BLaER1 (cell line): Measurements from ENCODE around the gene MYPN.

Source experiments
- H3K27ac ChIP-seq: shearing (Covaris generic); formaldehyde crosslinking; 2 replicates; pipeline ENCODE4 v1.8.1; 2022
- H3K27me3 ChIP-seq: shearing (Covaris generic); formaldehyde crosslinking; 2 replicates; pipeline ENCODE4 v1.8.1; 2022
- H3K36me3 ChIP-seq: shearing (Covaris generic); formaldehyde crosslinking; 2 replicates; pipeline ENCODE4 v1.8.1; 2022
- H3K4me1 ChIP-seq: shearing (Covaris generic); formaldehyde crosslinking; 2 replicates; pipeline ENCODE4 v1.8.1; 2022
- H3K4me2 ChIP-seq: shearing (Covaris generic); formaldehyde crosslinking; 2 replicates; pipeline ENCODE4 v1.8.1; 2022
- H3K4me3 ChIP-seq: shearing (Covaris generic); formaldehyde crosslinking; 2 replicates; pipeline ENCODE4 v1.8.1; 2022
- H3K9ac ChIP-seq: shearing (Covaris generic); formaldehyde crosslinking; 2 replicates; pipeline ENCODE4 v1.8.1; 2022
- H3K9me3 ChIP-seq: shearing (Covaris generic); formaldehyde crosslinking; 2 replicates; pipeline ENCODE4 v1.8.1; 2022
- H4K20me1 ChIP-seq: shearing (Covaris generic); formaldehyde crosslinking; 2 replicates; pipeline ENCODE4 v1.8.1; 2022
- Cebpa-rat ChIP-seq: shearing (Covaris generic); IDR thresholded peaks from 2 replicates; pipeline ENCODE4 v1.8.1; 2022

MYPN gene

GRCh38 chr10:68251625-68252495 is 142.6 kb downstream of the MYPN start:
- no peak for TF ChIP-seq Cebpa-rat
- no peaks in the 10 kb centered on the region for H4K20me1 ChIP-seq
- no peaks in the 10 kb centered on the region for H3K27me3 ChIP-seq
- no peak overlapping the region for H3K9ac ChIP-seq
- no peaks in the 10 kb centered on the region for H3K9me3 ChIP-seq
- H3K4me3 ChIP-seq, result no peak overlapping the region
- H3K4me2 ChIP-seq, result no peak overlapping the region
- H3K4me1 ChIP-seq, result no peaks in the 10 kb centered on the region
- H3K27ac ChIP-seq, result no peak overlapping the region
- H3K36me3 ChIP-seq, result no peaks in the 10 kb centered on the region

- no peak for TF ChIP-seq Cebpa-rat
- no peak overlapping the region for H3K9ac ChIP-seq
- H3K27me3 ChIP-seq, result no peaks in the 10 kb centered on the region
- no peak overlapping the region for H3K4me2 ChIP-seq
- no peaks in the 10 kb centered on the region for H3K9me3 ChIP-seq
- H3K36me3 ChIP-seq, result no peaks in the 10 kb centered on the region
- H3K4me1 ChIP-seq, result no peaks in the 10 kb centered on the region
- no peaks in the 10 kb centered on the region for H4K20me1 ChIP-seq
- H3K4me3 ChIP-seq, result no peak overlapping the region
- no peak overlapping the region for H3K27ac ChIP-seq
Measured at GRCh38 chr10:68253346-68253745, 144.1 kb downstream of the MYPN start.

GRCh38 chr10:68261132-68261856 is 152.0 kb downstream of the MYPN start:
- no peak overlapping the region for H3K4me3 ChIP-seq
- H3K9me3 ChIP-seq, result peaks cover 26% of the 10 kb centered on the region
- H3K27ac ChIP-seq, result no peak overlapping the region
- peak overlapping the region; percentile 16; the same call in 1 of the 2 replicates for H3K4me2 ChIP-seq
- no peaks in the 10 kb centered on the region for H4K20me1 ChIP-seq
- no peaks in the 10 kb centered on the region for H3K27me3 ChIP-seq
- H3K9ac ChIP-seq, result no peak overlapping the region
- peaks cover 9% of the 10 kb centered on the region; the same call in 1 of the 2 replicates for H3K4me1 ChIP-seq
- no peak for TF ChIP-seq Cebpa-rat
- no peaks in the 10 kb centered on the region for H3K36me3 ChIP-seq
